A673 (cell line): Measurements from ENCODE around the gene BDKRB1. TPM values are rescaled to one million over a fixed set of nuclear protein-coding genes. Genes with fewer than 3 reads are reported as not detected.

Experiments used
- BruUV-seq: library from RNA; stranded (reverse); fragments of 400-500 nt; replicated peaks from 2 replicates; lab custom pipeline; 2021; lab: Mats Ljungman, UMichigan
- CTCF ChIA-PET: fragments of 300-600 bp; sonication (Branson Sonifier 250); formaldehyde crosslinking; loops from one replicate; lab custom pipeline; 2022; ENCODE audit warnings: antibody characterized with exemption; lab: Charles Lee
- POLR2A ChIA-PET: fragments of 300-600 bp; sonication (Branson Sonifier 250); formaldehyde crosslinking; loops from one replicate; lab custom pipeline; 2022; ENCODE audit warnings: antibody characterized with exemption; ENCODE audit not compliant: low non-redundant PET; lab: Charles Lee
- DNase-seq: peaks from one replicate; pipeline ENCODE4 v3.0.0-alpha.2; 2015; ENCODE audit warnings: low spot score
- H3K27ac ChIP-seq: fragments of 200-600 bp; sonication (generic); 2 replicates; pipeline ENCODE4 v1.5.1; 2016; ENCODE audit warnings: mixed run types, low read depth, mild to moderate bottlenecking, mixed read lengths, antibody characterized with exemption, low read length; ENCODE audit not compliant: poor library complexity, severe bottlenecking
- H3K27me3 ChIP-seq: fragments of 200-600 bp; sonication (generic); replicated peaks from 2 replicates; pipeline ENCODE4 v1.6.1; 2017; ENCODE audit warnings: mixed run types, low read depth, mild to moderate bottlenecking, mixed read lengths, antibody characterized with exemption, low read length; ENCODE audit not compliant: insufficient read depth, poor library complexity
- H3K36me3 ChIP-seq: fragments of 200-600 bp; sonication (generic); 2 replicates; pipeline ENCODE4 v1.6.1; 2016; ENCODE audit warnings: mixed run types, mild to moderate bottlenecking, mixed read lengths, antibody characterized with exemption, low read length; ENCODE audit not compliant: insufficient read depth, poor library complexity, severe bottlenecking
- H3K4me1 ChIP-seq: fragments of 200-600 bp; sonication (generic); 2 replicates; pipeline ENCODE4 v1.6.1; 2017; ENCODE audit warnings: mixed run types, mild to moderate bottlenecking, mixed read lengths, antibody characterized with exemption, low read length; ENCODE audit not compliant: insufficient read depth, poor library complexity, severe bottlenecking
- H3K4me3 ChIP-seq: fragments of 200-600 bp; sonication (generic); 2 replicates; pipeline ENCODE4 v1.5.1; 2016; ENCODE audit warnings: low read depth, mixed run types, mild to moderate bottlenecking, mixed read lengths, low read length; ENCODE audit not compliant: poor library complexity, severe bottlenecking
- H3K9me3 ChIP-seq: fragments of 200-600 bp; sonication (generic); 2 replicates; pipeline ENCODE4 v1.6.1; 2016; ENCODE audit warnings: mixed run types, low read depth, mild to moderate bottlenecking, mixed read lengths, antibody characterized with exemption, low read length; ENCODE audit not compliant: poor library complexity, severe bottlenecking
- CTCF ChIP-seq: fragments of 300-800, 200-600 bp; sonication (generic); conservative IDR thresholded peaks from 2 replicates; pipeline ENCODE4 v1.5.1; 2017; ENCODE audit warnings: low read depth, mild to moderate bottlenecking, antibody characterized with exemption, low read length, moderate library complexity, mixed read lengths
- EZH2 ChIP-seq: fragments of 200-600 bp; sonication (generic); IDR thresholded peaks from 2 replicates; pipeline ENCODE4 v1.6.1; 2017; ENCODE audit warnings: borderline replicate concordance, low read depth, mild to moderate bottlenecking, mixed read lengths, antibody characterized with exemption, low read length; ENCODE audit not compliant: poor library complexity, severe bottlenecking
- intact Hi-C: fragments of 100-400 bp; cut with micrococcal nuclease; formaldehyde crosslinking; loops from one replicate; pipeline ENCODE4 v1.10.0; 2022; ENCODE audit not compliant: unreplicated experiment
- total RNA-seq: library from RNA; stranded (reverse); gene quantifications from 2 replicates; pipeline ENCODE4 v1.2.3, GENCODE V29; 2021

The BDKRB1 gene
- total RNA-seq, 1 experiment from 2014 or later: not detected

- intact Hi-C loops: no loop called here
- Histone ChIP-seq H3K27me3 (no peaks in the 10 kb centered on the region), H3K4me3 (no peak overlapping the region), H3K9me3 (no peaks in the 10 kb centered on the region), H3K4me1 (no peaks in the 10 kb centered on the region), H3K36me3 (no peaks in the 10 kb centered on the region), H3K27ac (no peak overlapping the region)
- ChIA-PET POLR2A (no interaction called here), CTCF (no interaction called here)
- no TSS peak for BruUV-seq
- DNase-seq: no peak
- no peak for TF ChIP-seq CTCF
- no peak for TF ChIP-seq EZH2
These were observed 17.2 kb upstream of the BDKRB1 start for GRCh38 chr14:96238676-96239265.

- no peak for TF ChIP-seq CTCF
- TF ChIP-seq EZH2: no peak
- BruUV-seq: no TSS peak
- intact Hi-C loops: no loop called here
- Histone ChIP-seq H3K4me1 (no peaks in the 10 kb centered on the region), H3K36me3 (no peaks in the 10 kb centered on the region), H3K27me3 (no peaks in the 10 kb centered on the region), H3K4me3 (no peak overlapping the region), H3K9me3 (no peaks in the 10 kb centered on the region), H3K27ac (no peak overlapping the region)
- ChIA-PET POLR2A (no interaction called here), CTCF (no interaction called here)
- no peak for DNase-seq
These were observed 16.3 kb upstream of the BDKRB1 start for GRCh38 chr14:96239711-96240141.

- no peak overlapping the region for H3K27ac ChIP-seq
- intact Hi-C loops: no loop called here
- no TSS peak for BruUV-seq
- ChIA-PET POLR2A (no interaction called here), CTCF (no interaction called here)
- no peak for TF ChIP-seq CTCF
- TF ChIP-seq EZH2: no peak
- no peaks in the 10 kb centered on the region for H3K9me3 ChIP-seq
- no peaks in the 10 kb centered on the region for H3K36me3 ChIP-seq
- H3K4me1 ChIP-seq: no peaks in the 10 kb centered on the region
- H3K27me3 ChIP-seq: no peaks in the 10 kb centered on the region
- no peak overlapping the region for H3K4me3 ChIP-seq
- DNase-seq: no peak
These were observed 15.4 kb upstream of the BDKRB1 start for GRCh38 chr14:96240641-96241040.
